Upper lobe of left lung (tissue), 6 donors: Measurements from ENCODE around the gene CTXN1. TPM values are rescaled to one million over a fixed set of nuclear protein-coding genes. Genes with fewer than 3 reads are reported as not detected.
"Not testable (repeated sequence)": the region's sequence is repeated elsewhere in the genome, so short reads cannot be mapped to it uniquely, and the experiment has no call there.

Source experiments
- ATAC-seq, 2 donors: fragments of 200-7000 bp; cut with Tn5 transposase; one replicate each; pipeline ENCODE4 v1.9.1; 2022; ENCODE audit warnings: mild to moderate bottlenecking in 2 of 2, moderate library complexity in 2 of 2; ENCODE audit not compliant: low FRiP score in 2 of 2
- DNase-seq, 2 donors: peaks; one replicate each; pipeline ENCODE4 v3.0.0-alpha.2; 2019 to 2020
- H3K27ac ChIP-seq, 4 donors: fragments of 200-600 bp; sonication (generic); one replicate each; pipeline ENCODE4 v1.5.1; 2016 to 2019
- H3K27me3 ChIP-seq, 4 donors: fragments of 200-600 bp; sonication (generic); one replicate each; pipeline ENCODE4 v1.5.1; 2017 to 2019
- H3K36me3 ChIP-seq, 4 donors: fragments of 200-600 bp; sonication (generic); one replicate each; pipeline ENCODE4 v1.5.1; 2016 to 2019
- H3K4me1 ChIP-seq, 4 donors: fragments of 200-600 bp; sonication (generic); one replicate each; pipeline ENCODE4 v1.5.1; 2018 to 2019
- H3K4me3 ChIP-seq, 4 donors: fragments of 200-600 bp; sonication (generic); one replicate each; pipeline ENCODE4 v1.5.1; 2017 to 2019; ENCODE audit warnings: mild to moderate bottlenecking in 2 of 4, moderate library complexity in 1 of 4
- H3K9me3 ChIP-seq, 4 donors: fragments of 200-600 bp; sonication (generic); one replicate each; pipeline ENCODE4 v1.5.1; 2018 to 2019
- EP300 ChIP-seq, 4 donors: sonication (generic); formaldehyde crosslinking; IDR thresholded peaks; one replicate each; pipeline ENCODE4 v1.5.1; 2017; ENCODE audit warnings: antibody characterized with exemption in 4 of 4, control low read depth in 2 of 4
- POLR2A ChIP-seq, 4 donors: fragments of 450-650 bp; IDR thresholded peaks; one replicate each; pipeline ENCODE4 v1.5.1; 2016 to 2017; ENCODE audit warnings: antibody characterized with exemption in 4 of 4, mild to moderate bottlenecking in 2 of 4
- POLR2AphosphoS5 ChIP-seq, 2 donors: sonication (generic); formaldehyde crosslinking; IDR thresholded peaks; one replicate each; pipeline ENCODE4 v1.5.1; 2017; ENCODE audit warnings: antibody characterized with exemption in 2 of 2
- WGBS, 2 donors: methylation state at CpG; one replicate each; pipeline ENCODE4 v1.1.5; 2017 to 2018; 5-methylcytosine and 5-hydroxymethylcytosine counted together
- total RNA-seq, 6 donors: library from RNA; depleted of rRNA in 4 of 6; stranded (reverse); fragments of >200 nt in 4 of 6; gene quantifications; one replicate each; pipeline versions ENCODE4 v1.1.0 to v1.2.1, GENCODE V29; 2016 to 2021
- TF ChIP-seq, protein P1 (sequence below), 6 experiments: fragments of 450-650 bp in 4 of 6; fragments of 200-600 bp in 2 of 6; sonication (generic) in 2 of 6; IDR thresholded peaks; one replicate each; pipeline ENCODE4 v1.5.1; 2016 to 2019; ENCODE audit warnings: antibody characterized with exemption in 6 of 6
- donor health status: DM: no; HTN: no; CAD: no; lungs with moderate emphysema.
- donor health status: DM: no; HTN: yes; CAD: no; lungs with severe emphysema.

Gene CTXN1
- total RNA-seq, 6 donors from 2014 or later = 1.2 to 28.3 (median 13.4) TPM

DNA sequence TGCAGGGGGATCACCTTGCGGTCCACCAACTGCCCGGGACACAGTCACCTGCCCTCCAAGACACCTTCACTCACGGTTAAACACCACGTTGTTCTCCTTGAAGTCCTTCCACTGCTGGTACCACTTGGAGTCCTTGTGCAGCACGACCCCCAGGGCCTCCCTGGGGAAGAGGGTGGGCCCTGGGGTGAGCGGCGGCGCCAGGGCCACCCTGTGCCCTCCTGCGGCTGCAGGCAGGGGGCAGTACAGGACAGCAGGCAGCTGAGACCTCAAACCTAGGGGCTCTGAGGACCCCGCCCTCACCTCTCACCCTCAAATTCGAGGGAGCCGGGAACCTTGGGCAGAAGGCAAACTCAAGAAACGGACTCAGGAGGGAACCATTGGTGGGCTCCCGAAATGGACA, 7.5 kb upstream of the CTXN1 start:
- no peak overlapping the region for H3K27ac ChIP-seq
- 92% methylated on average over 7 to 14 of the region's 14 CpGs for WGBS, 2 donors
- H3K4me1 ChIP-seq = peaks cover 0 to 8% (median 0%) of the 10 kb centered on the region in 4 donors
- H3K36me3 ChIP-seq = peaks cover 32 to 84% (median 74%) of the 10 kb centered on the region in 4 donors
- no peak for DNase-seq
- no peaks in the 10 kb centered on the region for H3K9me3 ChIP-seq
- no peak overlapping the region for H3K4me3 ChIP-seq
- H3K27me3 ChIP-seq = no peaks in the 10 kb centered on the region
- ATAC-seq = no peak
- TF ChIP-seq POLR2A (IDR thresholded peaks at IDR 0.05) (no peak), POLR2AphosphoS5 (IDR thresholded peaks at IDR 0.05) (no peak), EP300 (IDR thresholded peaks at IDR 0.05) (no peak)
- TF ChIP-seq, protein P1, sequence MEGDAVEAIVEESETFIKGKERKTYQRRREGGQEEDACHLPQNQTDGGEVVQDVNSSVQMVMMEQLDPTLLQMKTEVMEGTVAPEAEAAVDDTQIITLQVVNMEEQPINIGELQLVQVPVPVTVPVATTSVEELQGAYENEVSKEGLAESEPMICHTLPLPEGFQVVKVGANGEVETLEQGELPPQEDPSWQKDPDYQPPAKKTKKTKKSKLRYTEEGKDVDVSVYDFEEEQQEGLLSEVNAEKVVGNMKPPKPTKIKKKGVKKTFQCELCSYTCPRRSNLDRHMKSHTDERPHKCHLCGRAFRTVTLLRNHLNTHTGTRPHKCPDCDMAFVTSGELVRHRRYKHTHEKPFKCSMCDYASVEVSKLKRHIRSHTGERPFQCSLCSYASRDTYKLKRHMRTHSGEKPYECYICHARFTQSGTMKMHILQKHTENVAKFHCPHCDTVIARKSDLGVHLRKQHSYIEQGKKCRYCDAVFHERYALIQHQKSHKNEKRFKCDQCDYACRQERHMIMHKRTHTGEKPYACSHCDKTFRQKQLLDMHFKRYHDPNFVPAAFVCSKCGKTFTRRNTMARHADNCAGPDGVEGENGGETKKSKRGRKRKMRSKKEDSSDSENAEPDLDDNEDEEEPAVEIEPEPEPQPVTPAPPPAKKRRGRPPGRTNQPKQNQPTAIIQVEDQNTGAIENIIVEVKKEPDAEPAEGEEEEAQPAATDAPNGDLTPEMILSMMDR (IDR thresholded peaks at IDR 0.05) = no peak

DNA sequence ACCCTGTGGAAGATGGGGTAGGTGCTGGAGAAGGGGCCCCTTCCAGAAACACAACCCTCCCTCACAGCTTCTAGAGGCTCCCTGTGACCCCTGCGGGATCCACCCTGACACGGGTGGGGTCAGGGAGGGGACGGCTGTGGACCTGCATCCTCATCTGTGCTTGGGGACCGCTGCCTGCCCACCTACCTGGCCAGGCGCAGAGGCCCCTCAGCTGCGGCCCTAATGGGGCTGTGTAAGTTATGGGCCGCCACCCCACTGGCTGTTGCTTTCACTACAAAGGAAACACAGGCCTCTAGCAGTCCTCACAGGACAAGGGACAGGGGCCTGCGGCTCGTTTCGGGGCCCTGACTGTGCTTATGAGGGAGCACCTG, 7.0 kb upstream of the CTXN1 start:
- WGBS, 2 donors = 95 to 100% methylated on average over 8 to 10 of the region's 10 CpGs
- TF ChIP-seq, protein P1 (IDR thresholded peaks at IDR 0.05) = no peak
- TF ChIP-seq POLR2AphosphoS5 (IDR thresholded peaks at IDR 0.05) (no peak), EP300 (IDR thresholded peaks at IDR 0.05) (no peak), POLR2A (IDR thresholded peaks at IDR 0.05) (no peak)
- Histone ChIP-seq H3K27me3 (no peaks in the 10 kb centered on the region), H3K4me1 (peaks cover 0 to 8% (median 0%) of the 10 kb centered on the region in 4 donors), H3K27ac (no peak overlapping the region), H3K4me3 (no peak overlapping the region), H3K9me3 (no peaks in the 10 kb centered on the region), H3K36me3 (peaks cover 32 to 80% (median 73%) of the 10 kb centered on the region in 4 donors)
- ATAC-seq (no peak), DNase-seq (no peak)

DNA sequence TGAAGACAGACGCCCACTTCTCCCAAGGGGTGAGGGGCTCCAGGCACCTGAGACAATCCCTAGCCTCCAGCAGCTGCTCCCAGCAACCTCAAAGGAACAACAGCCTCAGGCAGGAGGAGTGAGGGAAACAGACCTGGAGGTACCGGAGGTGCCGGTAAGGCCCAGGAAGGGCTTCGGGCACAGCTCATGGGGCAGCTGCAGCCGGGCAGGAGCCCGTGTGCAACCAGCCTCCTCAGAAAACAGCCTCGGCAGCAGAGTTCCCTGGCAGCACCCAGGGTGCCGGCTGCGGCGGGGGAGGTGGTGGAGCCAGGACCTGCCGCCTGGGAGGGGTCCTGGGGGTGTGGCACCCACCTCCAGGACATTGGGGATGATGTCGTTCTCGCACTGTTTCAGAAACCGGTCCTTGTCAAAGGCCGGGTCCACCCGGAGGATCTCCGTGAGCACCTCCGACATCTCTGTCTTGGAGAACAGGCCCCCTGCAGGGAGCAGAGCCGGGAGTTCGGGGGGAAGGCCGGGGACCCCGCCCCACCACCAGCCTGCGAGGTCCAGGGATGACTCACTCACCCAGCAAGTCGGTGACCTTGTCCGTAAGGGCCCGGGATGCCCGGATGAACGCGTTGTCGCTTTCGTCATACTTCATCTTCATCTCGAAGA, 6.5 kb upstream of the CTXN1 start:
- Histone ChIP-seq H3K9me3 (no peaks in the 10 kb centered on the region), H3K36me3 (peaks cover 32 to 74% (median 68%) of the 10 kb centered on the region in 4 donors), H3K27me3 (no peaks in the 10 kb centered on the region), H3K27ac (peak overlapping the region in 1 of 4 donors; percentile 53), H3K4me3 (no peak overlapping the region), H3K4me1 (peaks cover 0 to 8% (median 0%) of the 10 kb centered on the region in 4 donors)
- WGBS, 2 donors = 93 to 97% methylated on average over 18 to 31 of the region's 32 CpGs
- no peak for ATAC-seq
- no peak for DNase-seq
- no peak for TF ChIP-seq POLR2A (IDR thresholded peaks at IDR 0.05)

DNA sequence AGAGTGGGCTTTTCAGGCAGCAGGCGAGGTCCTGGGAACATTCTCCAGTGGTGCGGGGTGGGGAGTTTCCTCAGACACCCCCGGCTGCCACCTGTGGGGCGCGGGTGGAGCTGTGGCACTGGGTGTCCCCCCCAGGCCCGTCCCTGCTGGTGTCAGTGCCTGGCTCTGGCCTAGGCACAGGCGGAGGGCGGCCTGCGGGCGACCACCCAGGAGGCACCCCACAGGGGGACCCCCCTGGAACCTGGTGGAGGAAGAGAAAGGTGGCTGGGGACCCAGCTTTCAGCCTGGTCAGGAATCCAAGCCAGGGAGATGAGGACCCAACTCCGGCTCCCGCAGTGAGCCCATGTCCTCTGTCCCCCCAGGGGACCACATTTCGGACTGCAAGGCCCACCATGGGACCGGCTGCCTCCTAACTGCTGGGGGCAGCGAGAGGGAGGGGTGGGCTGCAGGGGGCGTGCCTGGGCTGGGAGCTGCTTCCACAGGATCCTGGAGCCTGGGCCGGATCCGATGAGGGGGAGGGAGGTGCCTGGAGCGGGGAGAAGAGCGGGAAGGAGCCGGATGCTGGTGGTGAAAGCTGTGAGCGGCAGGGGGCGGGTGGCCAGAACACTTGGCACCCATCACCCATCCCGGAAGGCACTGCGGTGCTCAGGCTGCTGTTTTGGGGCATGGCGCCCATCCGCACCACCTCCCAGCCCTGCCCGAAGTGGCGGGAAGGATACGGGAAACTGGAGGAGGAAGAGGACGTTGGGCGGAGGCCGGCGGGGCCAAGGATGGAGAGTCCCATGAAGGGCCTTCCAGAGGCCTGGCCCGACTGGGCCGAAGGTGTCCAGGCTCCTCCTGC, 5.5 kb upstream of the CTXN1 start:
- DNase-seq (peak in 1 of 2 donors; percentile 82), ATAC-seq (no peak)
- H3K9me3 ChIP-seq = no peaks in the 10 kb centered on the region
- peak overlapping the region in 3 of 4 donors; percentile 2 to 55 (median 53) for H3K27ac ChIP-seq
- H3K27me3 ChIP-seq = no peaks in the 10 kb centered on the region
- H3K36me3 ChIP-seq = peaks cover 32 to 69% (median 59%) of the 10 kb centered on the region in 4 donors
- no peak for TF ChIP-seq POLR2A (IDR thresholded peaks at IDR 0.05)
- TF ChIP-seq POLR2AphosphoS5 (IDR thresholded peaks at IDR 0.05) = no peak
- TF ChIP-seq, protein P1 (IDR thresholded peaks at IDR 0.05) = no peak
- no peak for TF ChIP-seq EP300 (IDR thresholded peaks at IDR 0.05)
- WGBS, 2 donors = 87 to 92% methylated on average over 27 to 31 of the region's 36 CpGs
- H3K4me3 ChIP-seq = no peak overlapping the region
- H3K4me1 ChIP-seq = peaks cover 2 to 16% (median 5%) of the 10 kb centered on the region in 4 donors

DNA sequence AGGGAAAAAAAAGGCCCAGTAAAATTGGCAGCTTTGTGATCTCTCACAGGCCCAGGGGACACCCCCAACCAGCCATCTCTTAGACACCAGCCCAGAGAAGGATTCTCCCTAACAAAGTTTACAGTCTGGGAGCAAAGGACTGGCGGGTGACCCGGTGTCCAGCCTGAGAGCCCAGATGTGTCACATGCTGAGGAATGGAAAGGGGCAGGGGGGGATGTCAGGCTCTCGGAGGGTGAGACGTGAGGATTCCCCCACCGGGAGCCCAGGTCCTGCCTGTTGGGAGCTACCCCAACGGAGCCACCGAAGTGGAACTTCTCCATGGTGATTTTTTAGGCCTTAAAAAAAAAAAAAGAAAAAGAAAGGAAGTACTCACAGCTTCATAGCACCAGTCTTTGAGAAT, 4.8 kb upstream of the CTXN1 start:
- no peak for DNase-seq
- no peak for ATAC-seq
- peak overlapping the region in 3 of 4 donors; percentile 18 to 55 (median 28) for H3K27ac ChIP-seq

DNA sequence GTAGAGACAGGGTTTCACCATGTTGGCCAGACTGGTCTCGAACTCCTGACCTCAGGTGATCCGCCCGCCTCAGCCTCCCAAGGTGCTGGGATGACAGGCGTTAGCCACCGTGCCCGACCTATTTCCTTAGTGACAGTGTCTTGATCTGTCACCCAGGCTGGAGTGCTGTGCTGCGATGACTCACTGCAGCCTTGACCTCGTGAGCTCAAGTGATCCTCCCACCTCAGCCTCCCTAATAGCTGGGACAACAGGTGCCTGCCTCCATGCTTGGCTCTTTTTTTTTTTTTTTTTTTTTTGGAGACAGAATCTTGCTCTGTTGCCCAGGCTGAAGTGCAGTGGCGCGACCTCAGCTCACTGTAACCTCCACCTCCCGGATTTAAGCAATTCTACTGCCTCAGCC, 4.1 kb upstream of the CTXN1 start:
- Histone ChIP-seq H3K36me3 (peaks cover 28 to 55% (median 46%) of the 10 kb centered on the region in 4 donors), H3K27ac (peak overlapping the region in 1 of 4 donors; percentile 28), H3K4me1 (peaks cover 9 to 30% (median 14%) of the 10 kb centered on the region in 4 donors)
- WGBS, 2 donors = 88 to 90% methylated on average over 11 of the region's 11 CpGs
- H3K4me3 ChIP-seq, H3K27me3 ChIP-seq, H3K9me3 ChIP-seq, ATAC-seq, DNase-seq: not testable (repeated sequence)

More for the DNA sequence above, 4.8 kb upstream of the CTXN1 start:
- peaks cover 5 to 23% (median 8%) of the 10 kb centered on the region in 4 donors for H3K4me1 ChIP-seq
- WGBS, 2 donors = 72 to 78% methylated on average over 7 of the region's 7 CpGs
- TF ChIP-seq POLR2AphosphoS5 (IDR thresholded peaks at IDR 0.05) (no peak), EP300 (IDR thresholded peaks at IDR 0.05) (no peak), POLR2A (IDR thresholded peaks at IDR 0.05) (no peak)
- TF ChIP-seq, protein P1 (IDR thresholded peaks at IDR 0.05) = no peak
- peaks cover 30 to 62% (median 52%) of the 10 kb centered on the region in 4 donors for H3K36me3 ChIP-seq
- H3K27me3 ChIP-seq = peaks cover 0 to under 1% (median 0%) of the 10 kb centered on the region in 4 donors
- no peak overlapping the region for H3K4me3 ChIP-seq
- H3K9me3 ChIP-seq = no peaks in the 10 kb centered on the region
